ENCODE results near the gene TNFRSF21.

The TNFRSF21 gene

GRCh38 chr6:47268572-47269187 is 41.0 kb downstream of the TNFRSF21 start:
- peak overlapping the region in 2 of 11 experiments; percentile 11 to 33; a peak in 4 of 22 replicates for H3K4me2 ChIP-seq
- no peak for TF ChIP-seq Cebpa-rat (IDR thresholded peaks at IDR 0.05)
- H3K9ac ChIP-seq, result no peak overlapping the region
- H3K27me3 ChIP-seq, result no peaks in the 10 kb centered on the region
- H3K4me3 ChIP-seq, result no peak overlapping the region
- H4K20me1 ChIP-seq, result peaks cover 0 to 10% (median 0%) of the 10 kb centered on the region in 11 experiments; a peak in 2 of 22 replicates
- H3K9me3 ChIP-seq (replicated peaks in 1 of 11), result peaks cover 0 to 28% (median 8%) of the 10 kb centered on the region in 11 experiments; a peak in 14 of 22 replicates
- H3K4me1 ChIP-seq, result peaks cover 0 to 11% (median 3%) of the 10 kb centered on the region in 10 experiments; a peak in 9 of 20 replicates
- H3K36me3 ChIP-seq, result peaks cover 0 to 85% (median 44%) of the 10 kb centered on the region in 11 experiments; a peak in 13 of 22 replicates
- no peak overlapping the region for H3K27ac ChIP-seq

GRCh38 chr6:47267301-47267700 is 42.4 kb downstream of the TNFRSF21 start:
- Histone ChIP-seq H3K4me3 (no peak overlapping the region), H3K36me3 (peaks cover 0 to 92% (median 55%) of the 10 kb centered on the region in 11 experiments; a peak in 13 of 22 replicates), H3K4me2 (no peak overlapping the region), H3K9me3 (replicated peaks in 1 of 11) (peaks cover 0 to 17% (median 7%) of the 10 kb centered on the region in 11 experiments; a peak in 11 of 22 replicates), H3K27me3 (no peaks in the 10 kb centered on the region), H3K9ac (no peak overlapping the region), H4K20me1 (peaks cover 0 to 10% (median 0%) of the 10 kb centered on the region in 11 experiments; a peak in 2 of 22 replicates), H3K4me1 (peaks cover 0 to 11% (median 4%) of the 10 kb centered on the region in 10 experiments; a peak in 9 of 20 replicates), H3K27ac (no peak overlapping the region)
- TF ChIP-seq Cebpa-rat (IDR thresholded peaks at IDR 0.05), result no peak

GRCh38 chr6:47265971-47266370 is 43.7 kb downstream of the TNFRSF21 start:
- TF ChIP-seq Cebpa-rat (IDR thresholded peaks at IDR 0.05), result no peak
- peaks cover 0 to 11% (median 5%) of the 10 kb centered on the region in 10 experiments; a peak in 9 of 20 replicates for H3K4me1 ChIP-seq
- no peak overlapping the region for H3K9ac ChIP-seq
- no peaks in the 10 kb centered on the region for H3K27me3 ChIP-seq
- H3K9me3 ChIP-seq (replicated peaks in 1 of 11), result peaks cover 0 to 5% (median 0%) of the 10 kb centered on the region in 11 experiments; a peak in 6 of 22 replicates
- peaks cover 0 to 96% (median 49%) of the 10 kb centered on the region in 11 experiments; a peak in 13 of 22 replicates for H3K36me3 ChIP-seq
- H3K4me3 ChIP-seq, result no peak overlapping the region
- H3K27ac ChIP-seq, result no peak overlapping the region
- peaks cover 0 to 18% (median 0%) of the 10 kb centered on the region in 11 experiments; a peak in 2 of 22 replicates for H4K20me1 ChIP-seq
- H3K4me2 ChIP-seq, result no peak overlapping the region

GRCh38 chr6:47264775-47265184 is 44.9 kb downstream of the TNFRSF21 start:
- H3K9me3 ChIP-seq (replicated peaks in 1 of 11), result no peaks in the 10 kb centered on the region; a peak in 1 of 22 replicates
- H3K27me3 ChIP-seq, result no peaks in the 10 kb centered on the region
- peaks cover 0 to 91% (median 49%) of the 10 kb centered on the region in 11 experiments; a peak in 13 of 22 replicates for H3K36me3 ChIP-seq
- no peak overlapping the region for H3K27ac ChIP-seq
- peaks cover 0 to 18% (median 0%) of the 10 kb centered on the region in 11 experiments; a peak in 2 of 22 replicates for H4K20me1 ChIP-seq
- no peak overlapping the region for H3K4me2 ChIP-seq
- no peak for TF ChIP-seq Cebpa-rat (IDR thresholded peaks at IDR 0.05)
- no peak overlapping the region for H3K9ac ChIP-seq
- peaks cover under 1 to 15% (median 7%) of the 10 kb centered on the region in 10 experiments; a peak in 15 of 20 replicates for H3K4me1 ChIP-seq
- no peak overlapping the region for H3K4me3 ChIP-seq

GRCh38 chr6:47263268-47263667 is 46.4 kb downstream of the TNFRSF21 start:
- Histone ChIP-seq H3K4me3 (no peak overlapping the region), H3K27ac (no peak overlapping the region), H3K4me2 (no peak overlapping the region), H3K27me3 (no peaks in the 10 kb centered on the region), H3K9ac (no peak overlapping the region), H3K36me3 (peaks cover 0 to 83% (median 45%) of the 10 kb centered on the region in 11 experiments; a peak in 13 of 22 replicates), H3K9me3 (replicated peaks in 1 of 11) (no peaks in the 10 kb centered on the region), H3K4me1 (peaks cover 0 to 30% (median 15%) of the 10 kb centered on the region in 10 experiments; a peak in 16 of 20 replicates), H4K20me1 (peaks cover 0 to 12% (median 0%) of the 10 kb centered on the region in 11 experiments; a peak in 2 of 22 replicates)
- no peak for TF ChIP-seq Cebpa-rat (IDR thresholded peaks at IDR 0.05)

- H3K27me3 ChIP-seq, result no peaks in the 10 kb centered on the region
- peaks cover 0 to 12% (median 0%) of the 10 kb centered on the region in 11 experiments; a peak in 2 of 22 replicates for H4K20me1 ChIP-seq
- H3K4me3 ChIP-seq, result no peak overlapping the region
- peaks cover 0 to 36% (median 17%) of the 10 kb centered on the region in 10 experiments; a peak in 14 of 20 replicates for H3K4me1 ChIP-seq
- H3K9me3 ChIP-seq (replicated peaks in 1 of 11), result no peaks in the 10 kb centered on the region
- no peak for TF ChIP-seq Cebpa-rat (IDR thresholded peaks at IDR 0.05)
- no peak overlapping the region for H3K27ac ChIP-seq
- no peak overlapping the region for H3K4me2 ChIP-seq
- peaks cover 0 to 82% (median 45%) of the 10 kb centered on the region in 11 experiments; a peak in 13 of 22 replicates for H3K36me3 ChIP-seq
- H3K9ac ChIP-seq, result no peak overlapping the region
Observed at GRCh38 chr6:47262231-47262630, 47.5 kb downstream of the TNFRSF21 start.

- H3K36me3 ChIP-seq, result peaks cover 0 to 83% (median 53%) of the 10 kb centered on the region in 11 experiments; a peak in 13 of 22 replicates
- no peak overlapping the region for H3K27ac ChIP-seq
- no peak overlapping the region for H3K4me2 ChIP-seq
- no peak overlapping the region for H3K9ac ChIP-seq
- H3K4me3 ChIP-seq, result no peak overlapping the region
- 0 out of 22 replicates have a peak, but pooled peaks cover 0 to under 1% (median 0%) of the 10 kb centered on the region in 11 experiments for H3K9me3 ChIP-seq (replicated peaks in 1 of 11)
- H3K27me3 ChIP-seq, result no peaks in the 10 kb centered on the region
- peaks cover 0 to 9% (median 0%) of the 10 kb centered on the region in 11 experiments; a peak in 1 of 22 replicates for H4K20me1 ChIP-seq
- TF ChIP-seq Cebpa-rat (IDR thresholded peaks at IDR 0.05), result no peak
- peaks cover 0 to 33% (median 17%) of the 10 kb centered on the region in 10 experiments; a peak in 14 of 20 replicates for H3K4me1 ChIP-seq
Observed at GRCh38 chr6:47261191-47261590, 48.5 kb downstream of the TNFRSF21 start.

- Histone ChIP-seq H3K9me3 (replicated peaks in 1 of 11) (peaks cover 0 to 6% (median 0%) of the 10 kb centered on the region in 11 experiments; a peak in 2 of 22 replicates), H3K4me2 (peak overlapping the region in 6 of 11 experiments; percentile 34 to 50 (median 43); a peak in 6 of 22 replicates), H3K27me3 (no peaks in the 10 kb centered on the region), H3K36me3 (peaks cover 0 to 83% (median 60%) of the 10 kb centered on the region in 11 experiments; a peak in 13 of 22 replicates), H3K4me1 (peaks cover 0 to 33% (median 17%) of the 10 kb centered on the region in 10 experiments; a peak in 14 of 20 replicates), H3K9ac (no peak overlapping the region), H4K20me1 (peaks cover 0 to 9% (median 0%) of the 10 kb centered on the region in 11 experiments; a peak in 1 of 22 replicates), H3K27ac (no peak overlapping the region), H3K4me3 (no peak overlapping the region)
- no peak for TF ChIP-seq Cebpa-rat (IDR thresholded peaks at IDR 0.05)
Observed at GRCh38 chr6:47260021-47260420, 49.7 kb downstream of the TNFRSF21 start.

Measured in BLaER1 treated with 17β-estradiol and CSF1 and Interleukin-3, amounts not matched to agents 10 nM and 100 nM (cell line).